Measurements from ENCODE around the gene FOS. TPM values are rescaled to one million over a fixed set of nuclear protein-coding genes. Genes with fewer than 3 reads are reported as not detected.
"Not testable (repeated sequence)": the region's sequence is repeated elsewhere in the genome, so short reads cannot be mapped to it uniquely, and the experiment has no call there.

FOS gene
- total and polyA plus RNA-seq, 2 experiments from 2014 or later = 107 to 124 TPM

GRCh38 chr14:75232191-75232590, 46.4 kb upstream of the FOS start:
- Histone ChIP-seq H3K79me2 (ENCODE audit: insufficient read depth) (no peaks in the 10 kb centered on the region), H3K27me3 (replicated peaks; ENCODE audit: insufficient read depth) (no peaks in the 10 kb centered on the region), H2AFZ (no peak overlapping the region), H3K4me3 (no peak overlapping the region), H3K4me2 (ENCODE audit: unreplicated experiment) (no peak overlapping the region), H4K20me1 (ENCODE audit: insufficient read depth) (no peaks in the 10 kb centered on the region), H3K27ac (no peak overlapping the region), H3K9me2 (ENCODE audit: insufficient read depth) (no peaks in the 10 kb centered on the region), H3F3A (ENCODE audit: insufficient read depth) (0 out of 2 replicates have a peak, but pooled peaks cover 5% of the 10 kb centered on the region), H3K9me3 (ENCODE audit: low read depth) (no peaks in the 10 kb centered on the region), H3K36me3 (ENCODE audit: low read depth) (no peaks in the 10 kb centered on the region), H3K4me1 (ENCODE audit: insufficient read depth) (peaks cover 18% of the 10 kb centered on the region), H3K9ac (no peak overlapping the region)
- DNase-seq = no peak
- 31 to 44% methylated on average over 1 of the region's 1 CpG for WGBS, 2 experiments (ENCODE audit: low coverage in 1 of 2, low lambda C conversion rate in 2 of 2, missing lambda C conversion rate in 2 of 2)
- TF ChIP-seq EZH2 (IDR thresholded peaks at IDR 0.05; ENCODE audit: insufficient read depth, poor library complexity, severe bottlenecking) (no peak), EZH2phosphoT487 (IDR thresholded peaks at IDR 0.05; ENCODE audit: insufficient read depth, low read depth) (no peak)
- in situ Hi-C loops (cut with MboI) = no loop called here

- Histone ChIP-seq H3F3A (ENCODE audit: insufficient read depth) (0 out of 2 replicates have a peak, but pooled peaks cover 5% of the 10 kb centered on the region), H3K4me3 (no peak overlapping the region), H3K9ac (no peak overlapping the region), H3K9me2 (ENCODE audit: insufficient read depth) (no peaks in the 10 kb centered on the region), H3K79me2 (ENCODE audit: insufficient read depth) (no peaks in the 10 kb centered on the region), H3K4me2 (ENCODE audit: unreplicated experiment) (no peak overlapping the region), H3K9me3 (ENCODE audit: low read depth) (no peaks in the 10 kb centered on the region), H3K27ac (no peak overlapping the region), H2AFZ (no peak overlapping the region), H4K20me1 (ENCODE audit: insufficient read depth) (no peaks in the 10 kb centered on the region), H3K4me1 (ENCODE audit: insufficient read depth) (peaks cover 18% of the 10 kb centered on the region), H3K36me3 (ENCODE audit: low read depth) (no peaks in the 10 kb centered on the region), H3K27me3 (replicated peaks; ENCODE audit: insufficient read depth) (no peaks in the 10 kb centered on the region)
- WGBS, 2 experiments (ENCODE audit: low coverage in 1 of 2, low lambda C conversion rate in 2 of 2, missing lambda C conversion rate in 2 of 2) = 88 to 97% methylated on average over 2 of the region's 2 CpGs
- in situ Hi-C loops (cut with MboI) = no loop called here
- no peak for DNase-seq
- no peak for TF ChIP-seq EZH2phosphoT487 (IDR thresholded peaks at IDR 0.05; ENCODE audit: insufficient read depth, low read depth)
- TF ChIP-seq EZH2 (IDR thresholded peaks at IDR 0.05; ENCODE audit: insufficient read depth, poor library complexity, severe bottlenecking) = no peak
Measured at GRCh38 chr14:75232597-75232996, 46.0 kb upstream of the FOS start.

DNA sequence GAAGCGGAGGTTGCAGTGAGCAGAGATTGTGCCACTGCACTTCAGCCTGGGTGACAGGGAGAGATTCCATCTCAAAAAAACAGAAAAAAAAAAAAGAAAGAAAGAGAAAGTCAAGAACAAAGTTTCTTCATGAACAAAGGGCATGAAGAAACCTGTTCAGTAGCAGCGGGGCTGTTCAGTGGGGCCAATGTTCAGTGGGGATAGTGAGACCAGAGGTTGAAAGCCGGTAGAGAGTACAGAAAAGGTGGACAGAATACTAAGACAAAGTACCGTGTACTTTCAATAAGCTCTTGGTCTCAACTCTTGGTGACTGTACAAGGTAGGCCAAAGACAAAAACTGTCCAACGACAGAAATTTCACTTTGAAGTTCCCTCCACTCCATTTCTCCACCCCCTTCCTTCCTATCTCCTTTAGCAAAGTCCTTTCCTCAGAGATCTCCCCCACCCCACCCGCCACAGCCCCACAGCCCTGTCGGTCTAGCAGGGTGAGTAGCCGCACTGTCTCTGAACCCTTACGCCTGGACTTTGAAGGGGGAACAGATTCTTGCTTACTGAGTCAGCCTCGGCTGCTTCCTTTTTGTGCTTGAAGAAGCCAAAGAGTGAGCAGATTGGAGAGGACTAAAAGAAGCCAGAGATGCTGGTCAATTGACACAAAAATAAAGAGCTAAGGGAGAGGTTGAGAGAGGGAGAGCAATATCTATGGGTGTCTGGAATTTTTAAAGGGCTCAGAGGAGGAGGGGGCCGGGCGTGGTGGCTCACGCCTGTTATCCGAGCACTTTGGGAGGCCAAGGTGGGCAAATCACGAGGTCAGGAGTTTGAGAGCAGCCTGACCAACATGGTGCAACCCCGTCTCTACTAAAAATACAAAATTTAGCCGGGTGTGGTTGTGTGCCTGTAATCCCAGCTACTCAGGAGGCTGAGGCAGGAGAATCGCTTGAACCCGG, 44.2 kb upstream of the FOS start:
- H3K27me3 ChIP-seq (replicated peaks; ENCODE audit: insufficient read depth) = no peaks in the 10 kb centered on the region
- peak overlapping the region; percentile 43 for H3K4me2 ChIP-seq (ENCODE audit: unreplicated experiment)
- peak; percentile 67 for DNase-seq
- H3F3A ChIP-seq (ENCODE audit: insufficient read depth) = 0 out of 2 replicates have a peak, but pooled peaks cover 5% of the 10 kb centered on the region
- H3K4me3 ChIP-seq = no peak overlapping the region
- H3K79me2 ChIP-seq (ENCODE audit: insufficient read depth) = no peaks in the 10 kb centered on the region
- no peaks in the 10 kb centered on the region for H3K36me3 ChIP-seq (ENCODE audit: low read depth)
- no peaks in the 10 kb centered on the region for H3K9me3 ChIP-seq (ENCODE audit: low read depth)
- H3K27ac ChIP-seq = no peak overlapping the region; the same call in 1 of the 2 replicates
- no peak overlapping the region for H3K9ac ChIP-seq
- 75 to 82% methylated on average over 19 of the region's 19 CpGs for WGBS, 2 experiments (ENCODE audit: low coverage in 1 of 2, low lambda C conversion rate in 2 of 2, missing lambda C conversion rate in 2 of 2)
- no peaks in the 10 kb centered on the region for H4K20me1 ChIP-seq (ENCODE audit: insufficient read depth)
- in situ Hi-C loops (cut with MboI) = no loop called here
- peaks cover 18% of the 10 kb centered on the region for H3K4me1 ChIP-seq (ENCODE audit: insufficient read depth)
- H3K9me2 ChIP-seq (ENCODE audit: insufficient read depth) = no peaks in the 10 kb centered on the region
- peak overlapping the region; percentile 68; the same call in 1 of the 2 replicates for H2AFZ ChIP-seq
- TF ChIP-seq EZH2phosphoT487 (IDR thresholded peaks at IDR 0.05; ENCODE audit: insufficient read depth, low read depth) (no peak), EZH2 (IDR thresholded peaks at IDR 0.05; ENCODE audit: insufficient read depth, poor library complexity, severe bottlenecking) (no peak)

GRCh38 chr14:75235198-75235597, 43.4 kb upstream of the FOS start:
- H2AFZ ChIP-seq; H3F3A ChIP-seq (ENCODE audit: insufficient read depth); H3K9me3 ChIP-seq (ENCODE audit: low read depth); H3K36me3 ChIP-seq (ENCODE audit: low read depth); H3K9me2 ChIP-seq (ENCODE audit: insufficient read depth); H3K27me3 ChIP-seq (replicated peaks; ENCODE audit: insufficient read depth); H4K20me1 ChIP-seq (ENCODE audit: insufficient read depth); H3K79me2 ChIP-seq (ENCODE audit: insufficient read depth); in situ Hi-C loops (cut with MboI); H3K27ac ChIP-seq; H3K4me2 ChIP-seq (ENCODE audit: unreplicated experiment); H3K9ac ChIP-seq; DNase-seq; H3K4me3 ChIP-seq: not testable (repeated sequence)
- peaks cover 12% of the 10 kb centered on the region for H3K4me1 ChIP-seq (ENCODE audit: insufficient read depth)
- WGBS, 2 experiments (ENCODE audit: low coverage in 1 of 2, low lambda C conversion rate in 2 of 2, missing lambda C conversion rate in 2 of 2) = 87 to 95% methylated on average over 7 of the region's 7 CpGs
